ENCODE results near the gene STXBP3. TPM values are rescaled to one million over a fixed set of nuclear protein-coding genes. Genes with fewer than 3 reads are reported as not detected.

Gene STXBP3
- total RNA-seq, 1 donor, result 78.7 TPM

DNA sequence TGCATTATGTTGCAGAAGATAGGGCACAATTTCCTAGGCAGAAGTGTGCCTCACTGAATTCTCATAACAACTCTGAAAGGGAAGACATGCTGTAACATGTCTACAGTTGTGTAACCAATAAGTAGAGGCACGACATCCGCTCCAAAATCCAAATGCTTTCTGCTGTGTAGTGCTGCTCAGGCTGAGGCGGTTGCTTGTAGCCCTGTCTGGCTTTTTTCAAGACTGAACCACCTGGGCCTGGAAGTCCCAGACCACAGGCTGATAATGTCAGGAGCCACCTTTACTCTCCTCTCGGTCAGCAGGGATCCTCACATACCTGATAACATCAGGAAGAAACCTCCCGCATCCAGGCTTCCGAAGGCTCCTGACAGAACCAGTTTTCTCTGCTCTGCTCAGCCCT lies 99.5 kb downstream of the STXBP3 start:
- H3K4me3 ChIP-seq (ENCODE audit: low read depth, low read length), result no peak overlapping the region
- no peak for DNase-seq (ENCODE audit: low read depth)
- TF ChIP-seq, protein P1, sequence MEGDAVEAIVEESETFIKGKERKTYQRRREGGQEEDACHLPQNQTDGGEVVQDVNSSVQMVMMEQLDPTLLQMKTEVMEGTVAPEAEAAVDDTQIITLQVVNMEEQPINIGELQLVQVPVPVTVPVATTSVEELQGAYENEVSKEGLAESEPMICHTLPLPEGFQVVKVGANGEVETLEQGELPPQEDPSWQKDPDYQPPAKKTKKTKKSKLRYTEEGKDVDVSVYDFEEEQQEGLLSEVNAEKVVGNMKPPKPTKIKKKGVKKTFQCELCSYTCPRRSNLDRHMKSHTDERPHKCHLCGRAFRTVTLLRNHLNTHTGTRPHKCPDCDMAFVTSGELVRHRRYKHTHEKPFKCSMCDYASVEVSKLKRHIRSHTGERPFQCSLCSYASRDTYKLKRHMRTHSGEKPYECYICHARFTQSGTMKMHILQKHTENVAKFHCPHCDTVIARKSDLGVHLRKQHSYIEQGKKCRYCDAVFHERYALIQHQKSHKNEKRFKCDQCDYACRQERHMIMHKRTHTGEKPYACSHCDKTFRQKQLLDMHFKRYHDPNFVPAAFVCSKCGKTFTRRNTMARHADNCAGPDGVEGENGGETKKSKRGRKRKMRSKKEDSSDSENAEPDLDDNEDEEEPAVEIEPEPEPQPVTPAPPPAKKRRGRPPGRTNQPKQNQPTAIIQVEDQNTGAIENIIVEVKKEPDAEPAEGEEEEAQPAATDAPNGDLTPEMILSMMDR (IDR thresholded peaks at IDR 0.05; ENCODE audit: insufficient read depth, low read length), result no peak

DNA sequence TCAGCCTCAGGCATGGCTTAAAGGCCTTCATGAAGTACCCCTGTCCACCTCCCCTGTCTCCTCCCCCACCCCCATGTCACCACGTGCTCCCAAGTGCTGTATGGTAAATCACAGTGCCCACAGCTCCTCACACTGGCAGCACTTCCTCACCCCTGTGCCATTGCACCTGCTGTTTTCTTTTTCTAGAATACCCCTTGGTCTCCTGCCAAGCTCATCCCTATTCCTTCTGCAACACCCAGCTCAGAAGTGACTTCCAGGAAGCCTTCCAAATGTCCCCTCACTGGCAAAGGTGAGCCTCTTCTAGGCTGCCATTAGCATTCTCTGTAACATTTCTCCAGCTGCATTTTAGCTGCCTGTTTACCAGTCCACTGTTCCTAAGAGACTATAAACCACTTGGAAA lies 101.0 kb downstream of the STXBP3 start:
- DNase-seq (ENCODE audit: low read depth), result no peak
- TF ChIP-seq, protein P1 (IDR thresholded peaks at IDR 0.05; ENCODE audit: insufficient read depth, low read length), result no peak
- H3K4me3 ChIP-seq (ENCODE audit: low read depth, low read length), result no peak overlapping the region

DNA sequence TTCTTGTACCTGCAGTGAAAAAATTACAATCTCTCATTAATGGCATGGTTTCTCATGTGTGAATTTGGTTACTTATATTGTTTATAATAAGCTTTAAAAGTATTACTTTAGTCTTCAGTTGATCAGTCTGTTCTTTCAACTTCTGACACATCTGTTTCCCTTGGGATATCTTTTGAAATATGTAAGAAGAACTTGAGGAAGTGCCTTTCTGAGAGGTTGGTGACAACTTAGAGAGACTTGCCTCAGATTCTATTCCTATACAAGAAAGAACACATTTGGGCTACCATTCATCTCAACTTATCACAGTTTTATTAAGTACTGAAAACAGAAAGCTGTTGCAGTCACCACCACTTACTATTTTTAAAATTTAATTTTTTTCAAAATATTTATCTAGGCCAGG lies 102.3 kb downstream of the STXBP3 start:
- TF ChIP-seq, protein P1 (IDR thresholded peaks at IDR 0.05; ENCODE audit: insufficient read depth, low read length), result no peak
- H3K4me3 ChIP-seq (ENCODE audit: low read depth, low read length), result no peak overlapping the region
- DNase-seq (ENCODE audit: low read depth), result no peak

DNA sequence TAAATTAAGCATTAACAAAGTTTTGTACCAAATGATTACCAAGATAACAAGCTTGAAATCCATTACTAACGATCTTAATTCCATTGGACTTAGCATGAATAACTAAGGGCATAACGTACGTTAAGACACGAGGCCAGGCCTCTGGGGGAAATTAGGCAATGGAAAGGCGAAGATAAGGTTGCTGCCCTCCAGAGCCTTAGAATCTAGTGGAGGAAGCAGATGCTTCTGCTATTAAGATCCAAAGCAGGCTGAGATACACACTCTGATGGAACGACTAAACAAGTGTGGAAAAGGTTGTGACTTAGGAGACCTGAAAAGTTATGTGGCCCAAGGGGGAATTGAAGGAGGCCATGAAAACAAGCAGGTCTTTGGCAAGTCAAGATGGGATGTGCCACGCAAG lies 104.5 kb downstream of the STXBP3 start:
- DNase-seq (ENCODE audit: low read depth), result no peak
- TF ChIP-seq, protein P1 (IDR thresholded peaks at IDR 0.05; ENCODE audit: insufficient read depth, low read length), result no peak
- no peak overlapping the region for H3K4me3 ChIP-seq (ENCODE audit: low read depth, low read length)

GRCh38 chr1:108851567-108851966 lies 105.1 kb downstream of the STXBP3 start:
- DNase-seq (ENCODE audit: low read depth), result no peak
- no peak overlapping the region for H3K4me3 ChIP-seq (ENCODE audit: low read depth, low read length)
- TF ChIP-seq, protein P1 (IDR thresholded peaks at IDR 0.05; ENCODE audit: insufficient read depth, low read length), result no peak

DNA sequence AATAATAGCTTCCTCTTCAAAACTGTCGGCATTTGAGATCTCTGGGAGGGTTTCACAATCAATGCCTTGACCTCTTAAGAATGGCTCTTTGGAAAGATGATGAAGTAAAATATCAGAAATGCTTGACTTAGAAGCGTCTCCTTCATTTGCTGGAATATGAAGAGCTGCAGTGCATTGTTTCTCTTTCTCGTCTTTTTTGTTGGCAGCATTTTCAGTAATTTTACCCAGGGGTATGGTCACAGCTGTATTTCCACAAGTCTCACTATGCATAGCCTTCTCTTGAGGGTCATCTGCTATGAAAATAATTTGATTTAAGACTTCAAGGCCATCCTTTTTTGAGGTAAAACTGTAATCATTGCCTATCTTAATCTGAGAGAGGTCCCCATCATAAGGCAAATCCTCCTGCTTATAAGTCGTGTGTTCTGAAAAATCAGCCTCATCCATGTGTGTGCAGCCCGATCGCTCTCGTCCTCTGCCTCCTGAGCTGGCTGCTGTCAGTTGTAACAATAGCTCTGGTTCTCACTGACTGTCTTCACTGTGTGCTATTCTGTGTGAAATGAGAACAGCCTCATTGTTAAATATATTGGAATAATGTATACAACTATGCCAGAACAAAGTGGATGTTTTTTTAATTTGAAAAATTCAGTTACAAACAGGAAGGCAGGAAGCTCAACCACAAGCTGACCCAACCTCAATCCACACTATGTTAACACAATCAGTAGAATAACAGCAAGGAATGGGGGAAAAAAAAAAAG lies 105.9 kb downstream of the STXBP3 start:
- DNase-seq (ENCODE audit: low read depth), result peak; percentile 26
- no peak overlapping the region for H3K4me3 ChIP-seq (ENCODE audit: low read depth, low read length)
- TF ChIP-seq, protein P1 (IDR thresholded peaks at IDR 0.05; ENCODE audit: insufficient read depth, low read length), result no peak
